RWPE1 (cell line): Measurements from ENCODE around the gene PLAC9.

ENCODE experiments used
- CTCF ChIA-PET: fragments of 350-600 bp; sonication (Branson Sonifier 250); formaldehyde crosslinking; extraction: SDS; loops from one replicate; lab custom pipeline; 2021; lab: Yijun Ruan, JAX
- POLR2A ChIA-PET: fragments of 400-600 bp; formaldehyde crosslinking; extraction: SDS; loops from one replicate; lab custom pipeline; 2020; ENCODE audit warnings: antibody characterized with exemption; ENCODE audit not compliant: low non-redundant PET; lab: Yijun Ruan, JAX
- DNase-seq: peaks from one replicate; pipeline ENCODE4 v3.0.0; 2012; ENCODE audit warnings: low spot score
- H3K27ac ChIP-seq: fragments of 450-650 bp; 2 replicates; pipeline ENCODE4 v1.5.1; 2017
- TF ChIP-seq, protein P1 (sequence below): fragments of 450-650 bp; conservative IDR thresholded peaks from 2 replicates; pipeline ENCODE4 v1.5.1; 2017; ENCODE audit warnings: low read depth, mild to moderate bottlenecking

The PLAC9 gene

DNA sequence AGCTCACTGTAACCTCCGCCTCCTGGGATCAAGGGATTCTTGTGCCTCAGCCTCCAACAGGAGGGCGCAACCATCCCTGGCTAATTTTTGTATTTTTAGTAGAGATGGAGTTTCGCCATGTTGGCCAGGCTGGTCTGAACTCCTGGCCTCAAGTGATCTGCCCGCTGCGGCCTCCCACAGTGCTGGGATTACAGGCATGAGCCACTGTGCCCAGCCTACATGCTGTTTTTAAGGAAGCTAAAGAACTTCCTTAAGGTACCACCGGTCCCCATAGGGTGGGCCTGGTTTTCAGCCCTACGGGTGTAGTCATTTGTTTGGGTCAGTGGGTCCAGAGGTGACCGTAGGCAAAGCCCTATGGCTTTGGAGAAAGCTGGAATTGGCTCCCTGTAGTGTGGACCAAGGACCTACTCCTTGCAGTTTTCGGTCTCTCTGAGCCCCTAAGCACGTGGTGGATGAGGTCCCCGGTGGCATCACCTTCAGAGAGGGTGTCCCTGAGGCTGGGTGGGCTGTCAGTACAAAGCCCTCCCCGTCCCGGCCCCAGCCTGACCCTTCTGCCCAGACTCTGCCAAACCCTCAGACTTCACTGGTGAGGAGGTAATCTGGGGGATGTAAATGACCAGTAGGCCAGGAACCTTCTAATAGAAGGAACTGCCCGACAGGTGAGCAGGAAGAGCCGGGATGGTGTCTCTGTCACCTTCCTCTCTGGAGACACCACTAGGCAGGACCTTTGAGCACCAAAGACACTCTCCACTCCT is 42.3 kb downstream of the PLAC9 start:
- CTCF ChIA-PET, result no interaction called here
- POLR2A ChIA-PET, result no interaction called here
- no peak for DNase-seq
- TF ChIP-seq, protein P1, sequence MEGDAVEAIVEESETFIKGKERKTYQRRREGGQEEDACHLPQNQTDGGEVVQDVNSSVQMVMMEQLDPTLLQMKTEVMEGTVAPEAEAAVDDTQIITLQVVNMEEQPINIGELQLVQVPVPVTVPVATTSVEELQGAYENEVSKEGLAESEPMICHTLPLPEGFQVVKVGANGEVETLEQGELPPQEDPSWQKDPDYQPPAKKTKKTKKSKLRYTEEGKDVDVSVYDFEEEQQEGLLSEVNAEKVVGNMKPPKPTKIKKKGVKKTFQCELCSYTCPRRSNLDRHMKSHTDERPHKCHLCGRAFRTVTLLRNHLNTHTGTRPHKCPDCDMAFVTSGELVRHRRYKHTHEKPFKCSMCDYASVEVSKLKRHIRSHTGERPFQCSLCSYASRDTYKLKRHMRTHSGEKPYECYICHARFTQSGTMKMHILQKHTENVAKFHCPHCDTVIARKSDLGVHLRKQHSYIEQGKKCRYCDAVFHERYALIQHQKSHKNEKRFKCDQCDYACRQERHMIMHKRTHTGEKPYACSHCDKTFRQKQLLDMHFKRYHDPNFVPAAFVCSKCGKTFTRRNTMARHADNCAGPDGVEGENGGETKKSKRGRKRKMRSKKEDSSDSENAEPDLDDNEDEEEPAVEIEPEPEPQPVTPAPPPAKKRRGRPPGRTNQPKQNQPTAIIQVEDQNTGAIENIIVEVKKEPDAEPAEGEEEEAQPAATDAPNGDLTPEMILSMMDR, result no peak
- no peak overlapping the region for H3K27ac ChIP-seq

DNA sequence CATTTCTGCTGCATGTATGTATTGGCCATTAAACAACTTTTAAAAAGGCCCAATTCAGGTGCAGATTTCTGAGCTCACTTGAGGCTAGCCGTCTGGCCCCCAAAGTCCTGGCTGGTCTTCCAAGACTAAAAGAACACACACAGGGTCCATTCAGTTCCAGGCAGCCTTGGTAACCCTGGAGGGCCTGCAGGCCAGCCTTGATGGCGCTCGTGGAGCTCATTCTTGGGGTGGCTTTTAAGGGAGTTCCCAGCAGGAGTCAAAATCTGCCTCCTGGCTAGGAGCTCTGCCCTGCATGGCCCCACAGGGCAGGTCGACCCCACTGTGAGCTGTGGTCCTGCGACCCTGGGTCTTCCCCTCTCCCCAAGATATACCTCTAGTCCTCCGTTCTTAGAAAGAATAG is 44.0 kb downstream of the PLAC9 start:
- ChIA-PET POLR2A (no interaction called here), CTCF (interaction anchor here (1.5 kb wide), 1 partner anchor 16 kb away, joined by 4 read pairs; no protein-coding TSS in a partner anchor)
- TF ChIP-seq, protein P1, result no peak
- no peak overlapping the region for H3K27ac ChIP-seq
- no peak for DNase-seq

DNA sequence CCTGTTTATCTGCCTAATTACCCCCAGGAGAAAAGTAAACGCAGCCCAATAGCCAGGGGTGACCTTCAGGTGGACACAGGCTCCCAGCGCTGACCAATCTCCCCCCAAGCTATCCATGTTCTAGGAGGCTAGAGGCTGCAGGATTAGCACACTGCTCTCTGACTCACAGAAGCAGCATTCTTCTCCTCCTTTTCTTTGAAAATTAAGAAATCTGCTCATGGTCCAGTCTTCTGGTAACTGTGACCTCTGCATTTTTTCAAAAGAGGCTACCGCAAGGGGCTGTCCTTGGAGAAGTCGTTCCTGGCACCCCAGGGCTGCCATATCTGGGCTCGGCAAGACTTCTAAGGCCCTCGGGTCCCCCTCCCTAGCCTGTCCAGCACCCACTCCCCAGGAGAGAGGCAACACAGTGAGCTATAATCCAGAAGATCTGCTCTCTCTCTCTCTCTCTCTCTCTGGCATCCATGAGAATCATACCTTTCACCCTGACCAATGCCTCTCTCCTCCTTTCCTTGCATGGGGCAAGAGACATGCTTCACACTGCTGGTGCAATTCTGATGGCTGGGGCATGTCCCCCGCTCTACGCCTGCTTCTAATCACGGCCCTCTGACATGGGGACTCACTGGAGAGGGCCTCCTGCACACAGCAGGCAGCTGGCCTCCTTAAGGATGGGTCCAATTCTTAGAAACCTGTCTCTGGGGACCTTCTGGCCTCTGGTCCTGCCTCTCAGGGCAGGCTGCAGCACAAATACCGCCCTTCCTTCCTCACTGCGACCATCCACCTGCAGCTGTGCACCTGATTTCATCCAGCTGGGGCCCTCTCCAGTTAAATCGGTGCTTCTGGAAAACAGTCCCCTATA is 45.5 kb downstream of the PLAC9 start:
- POLR2A ChIA-PET, result no interaction called here
- peak overlapping the region; percentile 18 for H3K27ac ChIP-seq
- TF ChIP-seq, protein P1, result no peak
- CTCF ChIA-PET, result interaction anchor here (0.7 to 1.5 kb wide), 2 partner anchors 17 to 192 kb away, joined by 3 to 4 read pairs; no protein-coding TSS in a partner anchor
- DNase-seq, result no peak

DNA sequence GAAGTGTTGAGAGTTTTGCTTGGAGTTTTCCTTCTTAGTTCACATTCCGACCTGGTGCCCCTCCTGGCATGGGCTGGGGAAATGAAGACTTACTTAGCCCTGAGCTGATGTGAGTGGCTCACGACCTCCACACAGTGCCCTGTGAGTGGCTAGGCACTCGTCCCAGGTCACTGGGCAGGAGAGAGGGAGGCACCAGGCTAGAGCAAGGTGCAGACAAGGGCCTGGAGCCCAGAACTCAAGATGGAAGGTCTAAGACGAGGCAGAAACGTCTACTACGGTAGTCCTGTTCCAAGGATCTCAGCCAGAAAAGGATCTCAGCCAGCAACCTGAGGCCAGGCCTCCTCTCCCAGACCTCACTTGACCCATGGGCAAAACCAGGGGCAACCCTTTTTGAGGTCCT is 50.5 kb downstream of the PLAC9 start:
- ChIA-PET POLR2A (no interaction called here), CTCF (no interaction called here)
- TF ChIP-seq, protein P1, result no peak
- H3K27ac ChIP-seq, result no peak overlapping the region
- no peak for DNase-seq

DNA sequence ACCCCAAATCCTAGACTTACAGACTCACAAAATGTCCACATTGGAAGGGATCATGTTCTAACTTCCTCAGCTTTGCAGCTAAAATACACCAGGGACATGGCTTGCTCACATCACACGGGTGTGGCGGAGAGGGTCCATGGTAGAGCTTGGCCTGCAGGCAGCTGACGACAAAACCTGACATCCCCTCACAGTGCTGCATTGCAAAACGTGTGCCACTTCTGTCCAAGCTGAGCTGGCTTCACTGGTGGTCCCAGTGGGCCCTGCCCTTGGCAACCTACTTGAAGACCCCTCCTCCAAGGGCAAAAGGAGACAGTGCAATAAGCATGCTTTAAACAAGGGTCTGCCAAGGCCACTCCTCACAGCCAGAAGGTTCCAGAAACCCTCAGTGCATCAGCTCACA is 50.9 kb downstream of the PLAC9 start:
- H3K27ac ChIP-seq, result no peak overlapping the region
- POLR2A ChIA-PET, result no interaction called here
- DNase-seq, result no peak
- CTCF ChIA-PET, result no interaction called here
- TF ChIP-seq, protein P1, result no peak

DNA sequence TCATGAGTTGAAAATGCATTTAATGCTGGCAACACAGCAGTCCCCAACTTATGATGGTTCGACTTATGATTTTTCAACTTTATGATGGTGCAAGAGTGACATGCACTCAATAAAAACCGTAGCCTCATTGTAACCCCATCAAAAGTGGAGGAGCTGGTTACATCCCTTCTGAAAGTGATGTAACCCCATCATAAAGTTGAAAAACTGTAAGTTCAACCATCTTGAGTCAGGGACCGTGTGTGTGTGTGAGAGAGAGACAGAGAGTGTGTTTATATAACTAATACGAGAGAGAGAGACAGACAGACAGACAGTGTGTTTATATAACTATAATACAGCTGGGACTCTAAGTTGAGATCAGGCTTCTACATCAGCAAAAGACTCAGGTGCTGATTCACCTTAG is 51.8 kb downstream of the PLAC9 start:
- CTCF ChIA-PET, result no interaction called here
- POLR2A ChIA-PET, result no interaction called here
- H3K27ac ChIP-seq, result no peak overlapping the region
- TF ChIP-seq, protein P1, result no peak
- DNase-seq, result no peak
